Neural progenitor cell (in vitro differentiated cells): Measurements from ENCODE around the gene PCDHGB4. TPM values are rescaled to one million over a fixed set of nuclear protein-coding genes. Genes with fewer than 3 reads are reported as not detected.
"Not testable (repeated sequence)": the region's sequence is repeated elsewhere in the genome, so short reads cannot be mapped to it uniquely, and the experiment has no call there.

Experiments used
- DNase-seq: peaks from one replicate; pipeline ENCODE4 v3.0.0-alpha.2; 2016; ENCODE audit warnings: low spot score
- H2AFZ ChIP-seq: fragments of 200-600 bp; sonication (generic); replicated peaks from 2 replicates; pipeline ENCODE4 v1.6.1; 2016; ENCODE audit warnings: antibody characterized with exemption
- H3F3A ChIP-seq: fragments of 200-600 bp; sonication (generic); 2 replicates; pipeline ENCODE4 v1.6.1; 2016; ENCODE audit warnings: antibody characterized with exemption, low read depth
- H3K27ac ChIP-seq: fragments of 200-600 bp; sonication (generic); 2 replicates; pipeline ENCODE4 v1.5.1; 2016; ENCODE audit warnings: mild to moderate bottlenecking
- H3K27me3 ChIP-seq: fragments of 200-600 bp; sonication (generic); 2 replicates; pipeline ENCODE4 v1.6.1; 2016; ENCODE audit warnings: mild to moderate bottlenecking, moderate library complexity
- H3K36me3 ChIP-seq: fragments of 200-600 bp; sonication (generic); 2 replicates; pipeline ENCODE4 v1.5.1; 2016
- H3K4me1 ChIP-seq: fragments of 200-600 bp; sonication (generic); 2 replicates; pipeline ENCODE4 v1.6.1; 2016; ENCODE audit warnings: mixed run types
- H3K4me2 ChIP-seq: fragments of 200-600 bp; sonication (generic); 2 replicates; pipeline ENCODE4 v1.6.1; 2016
- H3K4me3 ChIP-seq: fragments of 200-600 bp; sonication (generic); 2 replicates; pipeline ENCODE4 v1.5.1; 2016
- H3K79me2 ChIP-seq: fragments of 200-600 bp; sonication (generic); 2 replicates; pipeline ENCODE4 v1.6.1; 2016; ENCODE audit warnings: low read depth
- H3K9ac ChIP-seq: fragments of 200-600 bp; sonication (generic); 2 replicates; pipeline ENCODE4 v1.6.1; 2016
- H3K9me3 ChIP-seq: fragments of 200-600 bp; sonication (generic); 2 replicates; pipeline ENCODE4 v1.5.1; 2016; ENCODE audit warnings: low read depth
- H4K20me1 ChIP-seq: fragments of 200-600 bp; sonication (generic); 2 replicates; pipeline ENCODE4 v1.6.1; 2016; ENCODE audit warnings: low read depth
- H3K27ac Mint-ChIP-seq: 3 replicates; pipeline ENCODE4 v1.8.0; 2021; ENCODE audit warnings: mixed read lengths
- H3K27me3 Mint-ChIP-seq: 2 replicates; pipeline ENCODE4 v1.8.0; 2022; ENCODE audit warnings: low read depth, mild to moderate bottlenecking, inconsistent platforms, moderate library complexity, mixed read lengths; ENCODE audit not compliant: insufficient read depth
- H3K36me3 Mint-ChIP-seq: 3 replicates; pipeline ENCODE4 v1.8.0; 2021; ENCODE audit warnings: mixed read lengths
- H3K4me1 Mint-ChIP-seq: 3 replicates; pipeline ENCODE4 v1.8.0; 2021; ENCODE audit warnings: mixed read lengths
- H3K4me3 Mint-ChIP-seq: 3 replicates; pipeline ENCODE4 v1.8.0; 2021; ENCODE audit warnings: mild to moderate bottlenecking, moderate library complexity, mixed read lengths
- H3K9me3 Mint-ChIP-seq: 3 replicates; pipeline ENCODE4 v1.8.0; 2020; ENCODE audit warnings: mixed read lengths
- EZH2 ChIP-seq: fragments of 200-600 bp; sonication (generic); IDR thresholded peaks from 2 replicates; pipeline ENCODE4 v1.6.1; 2017; ENCODE audit warnings: antibody characterized with exemption, mild to moderate bottlenecking, moderate library complexity
- EZH2phosphoT487 ChIP-seq: fragments of 200-600 bp; sonication (generic); IDR thresholded peaks from 2 replicates; pipeline ENCODE4 v1.6.1; 2017; ENCODE audit warnings: antibody characterized with exemption
- total RNA-seq: library from RNA; depleted of rRNA; stranded (reverse); fragments of >200 nt; gene quantifications from 2 replicates; pipeline ENCODE4 v1.2.3, GENCODE V29; 2015; ENCODE audit warnings: low replicate concordance
- TF ChIP-seq, protein P1 (sequence below): fragments of 200-600 bp; sonication (generic); IDR thresholded peaks from 2 replicates; pipeline ENCODE4 v1.5.1; 2017; ENCODE audit warnings: antibody characterized with exemption, mild to moderate bottlenecking

The PCDHGB4 gene
- total RNA-seq, 1 donor from 2014 or later, result 10.4 TPM

DNA sequence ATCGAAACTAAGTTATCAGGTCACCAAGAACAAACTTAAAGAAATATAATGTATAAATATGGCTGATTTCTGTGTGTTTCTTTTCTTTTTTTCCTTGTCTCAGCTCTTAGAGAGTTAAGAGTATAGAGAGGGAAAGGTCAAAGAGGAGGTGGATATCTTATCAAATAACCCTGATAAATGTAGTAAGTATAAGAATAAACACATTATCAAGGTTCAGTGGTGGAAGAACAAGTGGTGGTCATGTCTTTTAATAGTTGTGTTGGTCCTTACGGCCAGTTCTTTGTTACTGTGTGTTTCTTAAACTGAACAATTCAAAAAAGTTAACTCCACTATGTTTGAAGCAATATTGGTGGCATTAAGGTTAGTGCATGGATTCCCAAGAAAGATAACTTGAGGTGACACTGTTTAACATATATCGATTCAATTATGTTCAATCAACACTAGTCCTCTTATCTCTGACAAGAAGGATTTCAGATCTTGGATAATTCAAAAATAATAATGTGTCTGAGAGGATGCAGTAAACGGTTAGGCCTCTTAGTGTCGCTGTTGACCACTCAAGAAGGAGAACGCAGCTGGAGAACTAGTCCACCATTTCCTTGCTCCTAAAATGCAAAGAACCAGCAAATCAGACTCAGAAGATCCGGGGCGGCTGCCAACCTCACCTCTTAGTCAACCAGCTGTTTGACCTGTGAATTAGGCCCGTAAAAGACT lies 44.1 kb upstream of the PCDHGB4 start, which contains the start of gene PCDHGA3:
Gene PCDHGA3, plus strand, starts transcription at position 588 of the 711 bp plus-strand sequence. CDS start 205 bp downstream, outside the sequence.
- no peak within 1 kb of the TSS for H3K4me2 ChIP-seq
- H3K4me1 Mint-ChIP-seq, result no peaks in the 10 kb centered on the region
- H2AFZ ChIP-seq, result peak within 1 kb of the TSS; percentile 42
- H3K27me3 ChIP-seq, result no peaks in the 10 kb centered on the region
- no peaks in the 10 kb centered on the region for H3K79me2 ChIP-seq
- H3K4me1 ChIP-seq, result no peaks in the 10 kb centered on the region
- peaks cover 6% of the 10 kb centered on the region for H3K36me3 Mint-ChIP-seq
- peaks cover 18% of the 10 kb centered on the region for H3K9me3 ChIP-seq
- TF ChIP-seq, protein P1, sequence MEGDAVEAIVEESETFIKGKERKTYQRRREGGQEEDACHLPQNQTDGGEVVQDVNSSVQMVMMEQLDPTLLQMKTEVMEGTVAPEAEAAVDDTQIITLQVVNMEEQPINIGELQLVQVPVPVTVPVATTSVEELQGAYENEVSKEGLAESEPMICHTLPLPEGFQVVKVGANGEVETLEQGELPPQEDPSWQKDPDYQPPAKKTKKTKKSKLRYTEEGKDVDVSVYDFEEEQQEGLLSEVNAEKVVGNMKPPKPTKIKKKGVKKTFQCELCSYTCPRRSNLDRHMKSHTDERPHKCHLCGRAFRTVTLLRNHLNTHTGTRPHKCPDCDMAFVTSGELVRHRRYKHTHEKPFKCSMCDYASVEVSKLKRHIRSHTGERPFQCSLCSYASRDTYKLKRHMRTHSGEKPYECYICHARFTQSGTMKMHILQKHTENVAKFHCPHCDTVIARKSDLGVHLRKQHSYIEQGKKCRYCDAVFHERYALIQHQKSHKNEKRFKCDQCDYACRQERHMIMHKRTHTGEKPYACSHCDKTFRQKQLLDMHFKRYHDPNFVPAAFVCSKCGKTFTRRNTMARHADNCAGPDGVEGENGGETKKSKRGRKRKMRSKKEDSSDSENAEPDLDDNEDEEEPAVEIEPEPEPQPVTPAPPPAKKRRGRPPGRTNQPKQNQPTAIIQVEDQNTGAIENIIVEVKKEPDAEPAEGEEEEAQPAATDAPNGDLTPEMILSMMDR, result peak; percentile 45
- TF ChIP-seq EZH2 (no peak), EZH2phosphoT487 (no peak)
- peaks cover 9% of the 10 kb centered on the region for H3K27me3 Mint-ChIP-seq
- no peak within 1 kb of the TSS for H3K4me3 ChIP-seq
- H3K27ac ChIP-seq, result no peak within 1 kb of the TSS
- peaks cover 55% of the 10 kb centered on the region for H3K9me3 Mint-ChIP-seq
- no peak for DNase-seq
- H3F3A ChIP-seq, result no peaks in the 10 kb centered on the region
- no peak within 1 kb of the TSS for H3K4me3 Mint-ChIP-seq
- no peaks in the 10 kb centered on the region for H3K36me3 ChIP-seq
- no peaks in the 10 kb centered on the region for H4K20me1 ChIP-seq
- no peak within 1 kb of the TSS for H3K27ac Mint-ChIP-seq
- H3K9ac ChIP-seq, result no peak within 1 kb of the TSS

DNA sequence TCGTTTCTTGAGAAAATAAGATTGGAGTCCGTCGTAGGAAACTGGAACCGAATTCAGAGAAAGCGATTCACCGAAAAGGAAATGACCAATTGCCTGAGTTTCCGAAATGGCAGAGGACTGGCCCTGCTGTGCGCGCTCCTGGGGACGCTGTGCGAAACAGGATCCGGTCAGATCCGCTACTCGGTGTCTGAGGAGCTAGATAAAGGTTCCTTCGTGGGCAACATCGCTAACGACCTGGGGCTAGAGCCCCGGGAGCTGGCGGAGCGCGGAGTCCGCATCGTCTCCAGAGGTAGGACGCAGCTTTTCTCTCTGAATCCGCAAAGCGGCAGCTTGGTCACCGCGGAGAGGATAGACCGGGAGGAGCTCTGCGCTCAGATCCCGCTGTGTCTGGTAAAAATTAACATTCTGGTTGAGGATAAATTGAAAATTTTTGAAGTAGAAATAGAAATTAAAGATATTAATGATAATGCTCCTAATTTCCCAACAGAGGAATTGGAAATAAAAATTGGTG lies 43.5 kb upstream of the PCDHGB4 start:
- no peak overlapping the region for H3K4me3 Mint-ChIP-seq
- TF ChIP-seq EZH2phosphoT487 (no peak), EZH2 (no peak)
- TF ChIP-seq, protein P1, result no peak
- H3K4me2 ChIP-seq, result no peak overlapping the region
- H3F3A ChIP-seq, result no peaks in the 10 kb centered on the region
- no peak overlapping the region for H3K27ac ChIP-seq
- H3K4me1 ChIP-seq, result no peaks in the 10 kb centered on the region
- H3K4me1 Mint-ChIP-seq, result no peaks in the 10 kb centered on the region
- H3K27ac Mint-ChIP-seq, result no peak overlapping the region
- no peak overlapping the region for H3K9ac ChIP-seq
- peaks cover 7% of the 10 kb centered on the region for H3K27me3 Mint-ChIP-seq
- H3K9me3 Mint-ChIP-seq, result peaks cover 51% of the 10 kb centered on the region
- no peaks in the 10 kb centered on the region for H3K36me3 ChIP-seq
- H2AFZ ChIP-seq, result peak overlapping the region; percentile 42
- no peaks in the 10 kb centered on the region for H3K79me2 ChIP-seq
- no peaks in the 10 kb centered on the region for H3K27me3 ChIP-seq
- DNase-seq, result no peak
- H3K9me3 ChIP-seq, result peaks cover 18% of the 10 kb centered on the region
- H3K36me3 Mint-ChIP-seq, result peaks cover 6% of the 10 kb centered on the region
- no peaks in the 10 kb centered on the region for H4K20me1 ChIP-seq
- H3K4me3 ChIP-seq, result no peak overlapping the region

DNA sequence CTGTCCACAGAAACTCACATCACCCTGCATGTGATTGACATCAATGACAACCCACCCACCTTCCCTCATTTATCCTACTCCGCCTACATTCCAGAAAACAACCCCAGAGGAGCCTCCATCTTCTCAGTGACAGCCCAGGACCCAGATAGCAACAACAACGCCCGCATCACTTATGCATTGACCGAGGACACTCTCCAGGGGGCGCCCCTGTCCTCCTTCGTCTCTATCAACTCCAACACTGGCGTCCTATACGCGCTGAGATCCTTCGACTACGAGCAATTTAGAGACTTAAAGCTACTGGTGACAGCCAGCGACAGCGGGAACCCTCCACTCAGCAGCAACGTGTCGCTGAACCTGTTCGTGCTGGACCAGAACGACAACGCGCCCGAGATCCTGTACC lies 42.2 kb upstream of the PCDHGB4 start:
- Histone ChIP-seq H3F3A (no peaks in the 10 kb centered on the region), H3K79me2 (no peaks in the 10 kb centered on the region), H4K20me1 (no peaks in the 10 kb centered on the region), H3K4me2 (no peak overlapping the region), H3K4me1 (no peaks in the 10 kb centered on the region), H3K9ac (no peak overlapping the region), H3K27ac (no peak overlapping the region), H3K9me3 (peaks cover 10% of the 10 kb centered on the region), H3K4me3 (no peak overlapping the region), H2AFZ (no peak overlapping the region), H3K27me3 (no peaks in the 10 kb centered on the region), H3K36me3 (no peaks in the 10 kb centered on the region)
- no peaks in the 10 kb centered on the region for H3K4me1 Mint-ChIP-seq
- H3K9me3 Mint-ChIP-seq, result peaks cover 54% of the 10 kb centered on the region
- no peak for DNase-seq
- no peak overlapping the region for H3K27ac Mint-ChIP-seq
- no peak overlapping the region for H3K4me3 Mint-ChIP-seq
- TF ChIP-seq EZH2 (no peak), EZH2phosphoT487 (no peak)
- TF ChIP-seq, protein P1, result no peak
- H3K36me3 Mint-ChIP-seq, result peaks cover 4% of the 10 kb centered on the region
- H3K27me3 Mint-ChIP-seq, result peaks cover 3% of the 10 kb centered on the region

- H2AFZ ChIP-seq, DNase-seq, H3K36me3 ChIP-seq, H3K4me1 ChIP-seq, H3K79me2 ChIP-seq, H3K27me3 ChIP-seq, H3K27ac Mint-ChIP-seq, H3K27me3 Mint-ChIP-seq, H3K27ac ChIP-seq, H3K4me3 ChIP-seq, H3K4me1 Mint-ChIP-seq, H3F3A ChIP-seq, H3K36me3 Mint-ChIP-seq, H3K4me3 Mint-ChIP-seq, H3K4me2 ChIP-seq, H4K20me1 ChIP-seq, H3K9ac ChIP-seq: not testable (repeated sequence)
- peaks cover 60% of the 10 kb centered on the region for H3K9me3 Mint-ChIP-seq
- H3K9me3 ChIP-seq, result peaks cover 10% of the 10 kb centered on the region
These were observed 41.5 kb upstream of the PCDHGB4 start for GRCh38 chr5:141346017-141346416.
